Activated naive CD8-positive, alpha-beta T cell (primary cell): ENCODE measurements around the gene TMTC1.

ENCODE experiments used
- H3K27ac Mint-ChIP-seq: one replicate; pipeline ENCODE4 v1.8.0; 2021; ENCODE audit warnings: mixed read lengths
- H3K27me3 Mint-ChIP-seq: one replicate; pipeline ENCODE4 v1.8.0; 2021; ENCODE audit warnings: mixed read lengths
- H3K36me3 Mint-ChIP-seq: one replicate; pipeline ENCODE4 v1.8.0; 2021; ENCODE audit warnings: mixed read lengths
- H3K4me1 Mint-ChIP-seq: one replicate; pipeline ENCODE4 v1.8.0; 2021; ENCODE audit warnings: low read depth, mixed read lengths
- H3K4me3 Mint-ChIP-seq: one replicate; pipeline ENCODE4 v1.8.0; 2021; ENCODE audit warnings: mild to moderate bottlenecking, mixed read lengths
- H3K9me3 Mint-ChIP-seq: one replicate; pipeline ENCODE4 v1.8.0; 2021; ENCODE audit warnings: low read depth, mixed read lengths

The TMTC1 gene

GRCh38 chr12:29617407-29617803 is 166.3 kb downstream of the TMTC1 start:
- H3K27me3 Mint-ChIP-seq: peaks cover 4% of the 10 kb centered on the region
- no peaks in the 10 kb centered on the region for H3K4me1 Mint-ChIP-seq
- no peak overlapping the region for H3K4me3 Mint-ChIP-seq
- no peaks in the 10 kb centered on the region for H3K9me3 Mint-ChIP-seq
- H3K36me3 Mint-ChIP-seq: no peaks in the 10 kb centered on the region
- no peak overlapping the region for H3K27ac Mint-ChIP-seq

DNA sequence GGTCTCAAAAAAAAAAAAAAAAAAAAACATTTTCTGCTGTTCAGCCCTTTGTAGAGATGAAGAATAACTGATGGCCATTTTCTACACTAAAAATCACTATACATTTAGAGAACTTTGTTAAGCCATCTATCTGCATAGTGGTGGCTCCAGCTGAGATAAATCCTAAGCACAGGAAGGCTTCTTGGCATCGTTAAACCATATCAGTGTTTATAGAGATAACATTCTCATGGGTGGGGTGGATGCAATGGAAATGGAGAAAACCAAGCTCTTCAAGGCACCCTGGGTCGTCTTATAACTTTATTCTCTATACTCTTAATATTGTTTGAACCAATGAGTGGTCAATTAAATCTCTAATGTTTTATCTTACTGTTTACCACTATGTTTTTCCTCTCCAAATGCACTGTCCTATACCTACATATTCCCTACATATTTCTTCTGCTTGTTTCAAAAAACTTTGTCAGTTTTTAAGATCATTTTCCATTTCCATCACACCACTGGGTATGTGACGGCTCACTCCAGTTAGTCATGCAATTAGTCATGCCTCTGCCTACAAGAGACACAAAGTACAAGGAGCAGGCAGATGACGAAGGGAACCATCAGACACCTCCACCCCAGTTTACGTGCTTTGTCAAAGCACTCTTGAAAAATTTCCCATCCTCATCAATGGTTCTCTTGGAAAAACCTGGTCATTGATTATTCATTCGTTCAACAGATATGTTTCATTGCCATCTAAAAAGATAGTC is 166.9 kb downstream of the TMTC1 start:
- Mint-ChIP-seq H3K4me1 (no peaks in the 10 kb centered on the region), H3K27me3 (peaks cover 4% of the 10 kb centered on the region), H3K27ac (no peak overlapping the region), H3K9me3 (no peaks in the 10 kb centered on the region), H3K4me3 (no peak overlapping the region), H3K36me3 (no peaks in the 10 kb centered on the region)

- Mint-ChIP-seq H3K4me3 (no peak overlapping the region), H3K27ac (no peak overlapping the region), H3K4me1 (no peaks in the 10 kb centered on the region), H3K36me3 (no peaks in the 10 kb centered on the region), H3K27me3 (no peaks in the 10 kb centered on the region), H3K9me3 (no peaks in the 10 kb centered on the region)
Observed at GRCh38 chr12:29614694-29615325, 168.9 kb downstream of the TMTC1 start.

DNA sequence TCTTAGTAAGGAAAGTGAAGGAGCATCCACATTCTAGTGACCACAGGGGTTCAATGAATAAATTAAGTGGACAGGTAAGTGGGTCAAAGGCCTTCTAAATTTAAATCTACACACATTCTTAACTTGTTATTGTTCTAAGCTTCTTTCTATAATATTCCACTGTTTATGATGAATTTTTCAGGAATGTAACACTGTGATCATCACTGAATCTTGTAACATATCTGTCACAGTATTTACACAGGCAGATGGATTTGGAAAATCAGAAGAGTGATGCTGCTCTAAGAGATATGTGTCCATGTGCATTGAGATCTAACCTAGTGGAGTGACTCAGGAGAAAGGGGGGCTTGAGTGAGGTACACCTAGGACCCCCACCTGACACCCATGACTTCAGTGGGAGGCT is 170.8 kb downstream of the TMTC1 start:
- H3K27ac Mint-ChIP-seq: no peak overlapping the region
- H3K4me3 Mint-ChIP-seq: no peak overlapping the region
- no peaks in the 10 kb centered on the region for H3K9me3 Mint-ChIP-seq
- H3K4me1 Mint-ChIP-seq: no peaks in the 10 kb centered on the region
- H3K36me3 Mint-ChIP-seq: no peaks in the 10 kb centered on the region
- peaks cover 3% of the 10 kb centered on the region for H3K27me3 Mint-ChIP-seq

DNA sequence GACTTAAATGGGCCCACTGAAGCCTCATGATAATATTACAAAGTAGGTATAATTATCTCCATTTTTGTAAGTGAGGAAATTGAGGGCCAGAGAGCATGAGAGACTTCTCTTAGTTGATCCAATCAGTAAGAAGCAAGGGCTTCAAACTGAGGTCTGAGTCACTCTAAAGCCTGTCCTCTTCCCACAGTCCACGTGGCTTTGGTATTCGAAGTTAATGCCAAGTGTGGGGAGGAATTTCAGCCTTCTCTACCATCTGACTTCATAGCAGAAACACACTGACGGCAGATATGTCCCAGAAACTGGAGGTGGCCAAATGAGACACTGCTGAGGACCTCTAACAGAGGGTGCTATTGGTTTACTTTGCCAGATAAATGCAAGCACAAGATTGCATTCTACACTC is 171.8 kb downstream of the TMTC1 start:
- no peaks in the 10 kb centered on the region for H3K4me1 Mint-ChIP-seq
- no peak overlapping the region for H3K27ac Mint-ChIP-seq
- no peak overlapping the region for H3K4me3 Mint-ChIP-seq
- H3K9me3 Mint-ChIP-seq: no peaks in the 10 kb centered on the region
- H3K27me3 Mint-ChIP-seq: peaks cover 3% of the 10 kb centered on the region
- H3K36me3 Mint-ChIP-seq: no peaks in the 10 kb centered on the region

DNA sequence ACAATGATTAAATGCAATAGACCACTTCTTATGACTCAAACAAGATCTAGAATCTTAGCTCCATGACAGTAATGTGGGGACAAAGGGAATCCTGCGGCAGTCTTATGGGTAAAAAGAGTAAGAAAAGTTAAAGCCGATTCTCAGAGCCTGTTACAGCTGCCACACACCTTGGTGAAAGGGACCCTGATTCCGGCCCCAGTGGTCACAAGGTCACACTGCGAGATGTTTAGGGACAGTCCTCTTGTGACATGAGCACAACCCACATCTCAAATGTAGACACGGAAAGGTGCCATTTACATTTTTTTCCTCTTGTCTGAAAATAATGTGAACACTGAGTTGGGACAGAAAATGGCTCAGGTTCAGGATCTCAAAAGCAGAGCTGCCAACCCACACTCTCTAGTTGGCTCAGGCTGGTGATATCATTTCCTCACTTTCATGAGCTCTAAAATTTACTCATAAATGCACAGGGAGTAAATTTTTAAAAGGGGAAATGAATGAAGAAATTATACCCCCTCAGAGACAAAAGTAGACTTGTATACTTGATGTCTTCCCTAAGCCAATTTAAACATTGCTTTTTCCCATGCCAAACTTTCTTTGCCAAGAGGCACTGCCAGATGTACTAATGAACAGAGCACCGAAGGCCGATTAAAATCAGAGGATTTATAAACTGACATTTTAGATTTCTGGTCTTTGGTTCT is 173.1 kb downstream of the TMTC1 start:
- no peak overlapping the region for H3K27ac Mint-ChIP-seq
- peaks cover 3% of the 10 kb centered on the region for H3K27me3 Mint-ChIP-seq
- no peaks in the 10 kb centered on the region for H3K4me1 Mint-ChIP-seq
- H3K9me3 Mint-ChIP-seq: no peaks in the 10 kb centered on the region
- no peaks in the 10 kb centered on the region for H3K36me3 Mint-ChIP-seq
- no peak overlapping the region for H3K4me3 Mint-ChIP-seq

DNA sequence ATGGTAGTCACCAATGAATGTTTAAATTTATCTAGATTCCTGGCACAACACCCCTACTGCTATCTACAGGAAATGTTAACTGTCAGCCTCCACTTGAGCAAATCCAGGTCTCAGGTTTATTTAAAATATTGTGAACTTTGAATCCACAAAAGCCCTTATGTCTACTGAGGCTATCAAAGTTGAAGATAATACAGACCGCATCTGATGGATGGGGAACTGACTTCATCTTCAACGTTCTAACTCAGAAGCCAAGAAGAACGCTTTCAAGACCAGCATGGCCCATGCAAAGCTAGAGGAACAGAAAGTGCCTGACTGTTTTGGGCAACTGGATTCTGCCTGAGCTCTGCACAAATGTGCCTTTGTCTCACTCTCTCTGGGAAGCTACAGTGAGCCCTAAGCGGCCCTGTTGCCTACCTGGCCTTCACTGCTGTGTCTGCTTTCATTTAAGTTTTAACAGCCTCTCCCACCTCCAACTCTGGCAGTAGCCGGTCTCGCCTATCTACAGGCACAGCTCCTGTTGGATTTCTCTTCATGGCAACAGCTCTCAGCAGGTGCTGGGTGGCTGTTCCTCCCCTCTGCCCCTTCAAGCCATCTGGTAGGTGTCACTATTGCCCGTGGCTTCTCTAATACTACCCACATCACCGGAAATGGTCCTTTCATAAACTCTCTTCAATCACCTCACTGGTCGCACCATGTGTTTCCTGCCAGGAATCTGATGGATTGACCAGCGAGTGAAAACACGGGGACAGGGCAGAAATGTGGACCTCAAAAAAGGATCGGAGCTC is 174.1 kb downstream of the TMTC1 start:
- Mint-ChIP-seq H3K27me3 (peaks cover 3% of the 10 kb centered on the region), H3K4me3 (no peak overlapping the region), H3K9me3 (no peaks in the 10 kb centered on the region), H3K27ac (no peak overlapping the region), H3K4me1 (no peaks in the 10 kb centered on the region), H3K36me3 (no peaks in the 10 kb centered on the region)

DNA sequence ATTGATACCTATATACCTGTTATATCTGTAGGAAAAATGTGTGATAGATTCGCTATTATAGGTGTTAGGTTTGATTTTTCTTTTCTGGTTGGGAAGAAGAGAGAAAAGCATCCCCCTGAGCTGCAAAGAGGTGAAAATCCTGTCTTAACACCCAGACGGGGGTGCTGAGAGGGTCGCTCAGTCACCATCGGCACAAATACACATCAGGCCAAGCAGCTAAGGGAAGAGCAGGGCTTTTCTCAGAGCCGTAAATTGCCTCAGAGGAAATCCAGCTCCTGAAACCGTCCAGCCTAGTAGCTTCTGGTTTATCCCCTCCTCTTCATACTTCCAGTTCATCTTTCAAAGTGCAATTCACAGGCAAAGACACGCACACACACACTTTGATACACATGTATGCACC is 175.2 kb downstream of the TMTC1 start:
- Mint-ChIP-seq H3K9me3 (no peaks in the 10 kb centered on the region), H3K4me3 (no peak overlapping the region)

DNA sequence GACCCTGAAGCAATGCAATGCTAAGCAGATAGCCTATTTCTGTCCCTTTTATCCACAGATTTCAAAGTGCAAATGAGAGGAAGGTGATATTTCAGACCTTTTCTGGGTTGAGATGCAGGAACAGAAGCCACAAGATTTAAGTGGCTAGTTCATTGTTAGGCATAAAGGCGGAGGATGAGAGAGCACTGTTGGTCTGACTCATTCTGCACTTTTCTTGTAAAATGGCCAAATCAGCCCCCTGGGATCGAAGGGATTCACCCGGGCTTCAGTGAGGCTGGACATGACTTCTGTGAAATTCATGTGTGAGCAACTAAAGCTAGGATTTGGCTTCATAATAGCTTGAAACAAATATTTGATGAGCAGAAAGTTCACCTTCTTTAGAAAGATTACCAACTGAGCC is 184.4 kb downstream of the TMTC1 start:
- Mint-ChIP-seq H3K4me3 (no peak overlapping the region), H3K36me3 (no peaks in the 10 kb centered on the region), H3K27me3 (peaks cover 6% of the 10 kb centered on the region), H3K27ac (no peak overlapping the region), H3K4me1 (no peaks in the 10 kb centered on the region), H3K9me3 (no peaks in the 10 kb centered on the region)

More for the DNA sequence above, 175.2 kb downstream of the TMTC1 start:
- H3K4me1 Mint-ChIP-seq: no peaks in the 10 kb centered on the region
- H3K27ac Mint-ChIP-seq: no peak overlapping the region
- H3K27me3 Mint-ChIP-seq: peaks cover 3% of the 10 kb centered on the region
- H3K36me3 Mint-ChIP-seq: no peaks in the 10 kb centered on the region

DNA sequence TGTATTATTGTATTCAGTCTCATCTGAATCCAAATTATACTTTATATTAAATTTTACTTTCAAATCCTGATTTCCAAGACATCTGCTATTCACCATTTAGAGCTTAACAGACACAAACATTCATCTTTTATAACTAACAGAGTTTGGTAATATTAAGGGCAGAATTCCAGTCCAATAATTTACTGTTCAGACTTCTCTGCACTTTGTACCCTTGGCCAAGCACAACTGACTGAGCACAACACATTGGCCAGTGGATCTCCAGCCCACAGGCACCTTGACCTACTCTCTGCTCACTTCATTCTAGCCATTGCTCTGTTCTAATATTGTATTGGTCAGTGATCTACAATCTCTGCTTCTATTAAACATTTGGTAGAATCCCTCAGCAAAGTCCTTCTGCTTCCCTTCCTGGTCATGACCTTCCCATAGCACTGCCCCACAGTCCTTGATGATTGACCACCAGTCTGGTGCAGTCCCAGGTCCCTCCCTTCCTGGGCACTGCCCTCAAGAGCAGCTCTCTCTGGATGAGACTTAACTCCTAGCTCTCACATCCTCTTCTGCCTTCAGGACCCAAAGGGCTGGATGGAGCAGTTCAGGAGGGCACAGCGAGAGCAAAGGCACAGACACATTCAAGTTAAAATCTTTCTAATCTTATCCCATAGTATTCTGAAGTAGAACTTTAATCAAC is 188.5 kb downstream of the TMTC1 start:
- Mint-ChIP-seq H3K9me3 (no peaks in the 10 kb centered on the region), H3K4me3 (no peak overlapping the region), H3K36me3 (no peaks in the 10 kb centered on the region), H3K27ac (no peak overlapping the region), H3K27me3 (peaks cover 6% of the 10 kb centered on the region), H3K4me1 (no peaks in the 10 kb centered on the region)

GRCh38 chr12:29593001-29593400 is 190.7 kb downstream of the TMTC1 start:
- Mint-ChIP-seq H3K36me3 (no peaks in the 10 kb centered on the region), H3K27me3 (peaks cover 12% of the 10 kb centered on the region), H3K4me1 (no peaks in the 10 kb centered on the region), H3K4me3 (no peak overlapping the region), H3K9me3 (no peaks in the 10 kb centered on the region), H3K27ac (no peak overlapping the region)

- peaks cover 9% of the 10 kb centered on the region for H3K27me3 Mint-ChIP-seq
- no peak overlapping the region for H3K27ac Mint-ChIP-seq
- H3K4me1 Mint-ChIP-seq: no peaks in the 10 kb centered on the region
- H3K36me3 Mint-ChIP-seq: no peaks in the 10 kb centered on the region
- no peaks in the 10 kb centered on the region for H3K9me3 Mint-ChIP-seq
- H3K4me3 Mint-ChIP-seq: no peak overlapping the region
Observed at GRCh38 chr12:29591140-29592020, 192.4 kb downstream of the TMTC1 start.

DNA sequence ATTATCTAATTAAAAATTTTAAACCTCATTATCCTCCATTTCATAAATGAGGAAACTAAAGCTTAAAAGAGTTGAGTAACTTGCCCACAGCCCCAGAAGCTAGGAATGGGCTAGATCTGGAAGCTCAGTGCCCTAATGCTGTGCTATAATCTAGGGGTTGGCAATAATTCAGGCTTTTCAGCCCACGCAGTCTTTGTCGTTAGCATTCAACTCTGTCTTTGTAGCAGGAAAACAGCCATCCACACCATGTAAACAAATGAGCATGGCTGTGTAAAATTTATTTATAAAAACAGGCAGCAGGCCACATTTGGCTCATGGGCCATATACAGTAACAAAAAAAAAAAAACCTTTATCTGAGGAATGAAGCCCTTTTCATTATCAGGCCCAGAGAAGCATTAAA is 193.9 kb downstream of the TMTC1 start:
- H3K9me3 Mint-ChIP-seq: no peaks in the 10 kb centered on the region
- no peaks in the 10 kb centered on the region for H3K36me3 Mint-ChIP-seq
- H3K27me3 Mint-ChIP-seq: peaks cover 7% of the 10 kb centered on the region
- no peak overlapping the region for H3K27ac Mint-ChIP-seq
- no peaks in the 10 kb centered on the region for H3K4me1 Mint-ChIP-seq
- H3K4me3 Mint-ChIP-seq: no peak overlapping the region
